Mesenchymal stem cell (in vitro differentiated cells and primary cell): Measurements from ENCODE around the gene ING3.

ENCODE experiments used
- DNase-seq: peaks from one replicate; pipeline ENCODE4 v3.0.0-alpha.2; 2013
- H2AFZ ChIP-seq: one replicate; pipeline ENCODE4 v1.6.1; 2013; ENCODE audit warnings: low read depth, mild to moderate bottlenecking, control low read depth, inconsistent platforms, low read length, moderate library complexity
- H2AK5ac ChIP-seq: 2 replicates; pipeline ENCODE4 v1.6.1; 2013; ENCODE audit warnings: low read length, moderate library complexity, mild to moderate bottlenecking, inconsistent platforms; ENCODE audit not compliant: severe bottlenecking
- H2BK120ac ChIP-seq: one replicate; pipeline ENCODE4 v1.6.1; 2013; ENCODE audit warnings: low read depth, mild to moderate bottlenecking, inconsistent platforms, low read length, moderate library complexity
- H2BK12ac ChIP-seq, 2 experiments: one replicate each; pipeline ENCODE4 v1.6.1; 2013; ENCODE audit warnings: inconsistent platforms in 2 of 2, low read length in 2 of 2, mild to moderate bottlenecking in 2 of 2, moderate library complexity in 2 of 2, control low read depth in 1 of 2
- H2BK15ac ChIP-seq: one replicate; pipeline ENCODE4 v1.6.1; 2013; ENCODE audit warnings: mild to moderate bottlenecking, low read depth, inconsistent platforms; ENCODE audit not compliant: poor library complexity, severe bottlenecking
- H2BK5ac ChIP-seq: 2 replicates; pipeline ENCODE4 v1.6.1; 2013; ENCODE audit warnings: low read depth, mild to moderate bottlenecking, low read length, control low read depth, inconsistent platforms; ENCODE audit not compliant: poor library complexity, severe bottlenecking
- H3K14ac ChIP-seq, 2 experiments: one replicate each; pipeline ENCODE4 v1.6.1; 2013; ENCODE audit warnings: inconsistent platforms in 2 of 2, low read length in 2 of 2, control low read depth in 1 of 2, mild to moderate bottlenecking in 1 of 2, moderate library complexity in 1 of 2
- H3K18ac ChIP-seq, 2 experiments: one replicate each; pipeline ENCODE4 v1.6.1; 2013; ENCODE audit warnings: inconsistent platforms in 2 of 2, low read length in 2 of 2, control low read depth in 1 of 2, low read depth in 1 of 2, mild to moderate bottlenecking in 1 of 2
- H3K23ac ChIP-seq, 2 experiments: one replicate each; pipeline ENCODE4 v1.6.1; 2013; ENCODE audit warnings: inconsistent platforms in 2 of 2, low read length in 2 of 2, mild to moderate bottlenecking in 2 of 2, moderate library complexity in 2 of 2, control low read depth in 1 of 2
- H3K27ac ChIP-seq: 2 replicates; pipeline ENCODE4 v1.5.1; 2013; ENCODE audit warnings: mild to moderate bottlenecking, moderate library complexity, low read length, control low read depth, inconsistent platforms; ENCODE audit not compliant: poor library complexity, severe bottlenecking
- H3K27me3 ChIP-seq, 2 experiments: 2 replicates each; pipeline versions ENCODE4 v1.6.1 to v1.7.0; 2013; ENCODE audit warnings: low read length in 2 of 2, mild to moderate bottlenecking in 2 of 2, moderate library complexity in 2 of 2, control low read depth in 1 of 2, inconsistent platforms in 1 of 2; ENCODE audit not compliant: control insufficient read depth in 1 of 2, insufficient read depth in 1 of 2
- H3K36me3 ChIP-seq, 2 experiments: 2 replicates each; pipeline versions ENCODE4 v1.6.1 to v1.7.0; 2013; ENCODE audit warnings: low read length in 2 of 2, control low read depth in 1 of 2, inconsistent platforms in 1 of 2, low read depth in 1 of 2, mild to moderate bottlenecking in 1 of 2; ENCODE audit not compliant: insufficient read depth in 2 of 2, control insufficient read depth in 1 of 2
- H3K4ac ChIP-seq, 2 experiments: one replicate each; pipeline ENCODE4 v1.6.1; 2013; ENCODE audit warnings: inconsistent platforms in 2 of 2, low read length in 2 of 2, mild to moderate bottlenecking in 2 of 2, moderate library complexity in 2 of 2, control low read depth in 1 of 2, low read depth in 1 of 2
- H3K4me1 ChIP-seq: 2 replicates; pipeline ENCODE4 v1.6.1; 2013; ENCODE audit warnings: low read depth, low read length, control low read depth; ENCODE audit not compliant: control insufficient read depth, insufficient read depth
- H3K4me2 ChIP-seq: 2 replicates; pipeline ENCODE4 v1.6.1; 2013; ENCODE audit warnings: low read length, mild to moderate bottlenecking, inconsistent platforms; ENCODE audit not compliant: poor library complexity, severe bottlenecking
- H3K4me3 ChIP-seq, 2 experiments: 2 replicates each; pipeline versions ENCODE4 v1.5.1 to v1.7.0; 2013; ENCODE audit warnings: low read length in 2 of 2, mild to moderate bottlenecking in 2 of 2, control low read depth in 1 of 2, low read depth in 1 of 2; ENCODE audit not compliant: insufficient read depth in 1 of 2
- H3K79me1 ChIP-seq: replicated peaks from 2 replicates; pipeline ENCODE4 v1.6.1; 2013; ENCODE audit warnings: mild to moderate bottlenecking, control low read depth, low read length, inconsistent platforms; ENCODE audit not compliant: poor library complexity, severe bottlenecking
- H3K9ac ChIP-seq: 2 replicates; pipeline ENCODE4 v1.7.0; 2013; ENCODE audit warnings: mild to moderate bottlenecking, low read length, moderate library complexity
- H3K9me3 ChIP-seq: 2 replicates; pipeline ENCODE4 v1.7.0; 2013; ENCODE audit warnings: mild to moderate bottlenecking, low read length; ENCODE audit not compliant: control insufficient read depth
- H4K8ac ChIP-seq: one replicate; pipeline ENCODE4 v1.6.1; 2013; ENCODE audit warnings: inconsistent platforms, mild to moderate bottlenecking, low read length, moderate library complexity
- H4K91ac ChIP-seq: one replicate; pipeline ENCODE4 v1.6.1; 2013; ENCODE audit warnings: mild to moderate bottlenecking, low read length, inconsistent platforms
- WGBS: methylation state at CpG from one replicate; pipeline ENCODE4 v1.1.7; 2013; ENCODE audit warnings: mixed read lengths; 5-methylcytosine and 5-hydroxymethylcytosine counted together

ING3 gene

GRCh38 chr7:120990468-120991118 lies 40.0 kb downstream of the ING3 start:
- WGBS: 93% methylated on average over 4 of the region's 6 CpGs
- peaks cover 1% of the 10 kb centered on the region for H3K79me1 ChIP-seq
- H2BK12ac ChIP-seq: no peak overlapping the region
- H3K36me3 ChIP-seq: no peaks in the 10 kb centered on the region
- no peaks in the 10 kb centered on the region for H3K27me3 ChIP-seq
- peaks cover 5% of the 10 kb centered on the region for H3K4me1 ChIP-seq
- no peak overlapping the region for H4K91ac ChIP-seq
- no peak overlapping the region for H3K18ac ChIP-seq
- H4K8ac ChIP-seq: no peak overlapping the region
- H3K14ac ChIP-seq: no peak overlapping the region
- no peak overlapping the region for H2BK120ac ChIP-seq
- no peak overlapping the region for H3K4me2 ChIP-seq
- H3K9ac ChIP-seq: peak overlapping the region; percentile 94
- H2AFZ ChIP-seq: no peak overlapping the region
- no peak overlapping the region for H3K27ac ChIP-seq
- no peak for DNase-seq
- H3K23ac ChIP-seq: no peak overlapping the region
- H2BK15ac ChIP-seq: no peak overlapping the region
- peak overlapping the region in 1 of 2 experiments; percentile 85 for H3K4me3 ChIP-seq
- no peak overlapping the region for H2AK5ac ChIP-seq
- H3K4ac ChIP-seq: no peak overlapping the region
- no peaks in the 10 kb centered on the region for H3K9me3 ChIP-seq
- H2BK5ac ChIP-seq: no peak overlapping the region

DNA sequence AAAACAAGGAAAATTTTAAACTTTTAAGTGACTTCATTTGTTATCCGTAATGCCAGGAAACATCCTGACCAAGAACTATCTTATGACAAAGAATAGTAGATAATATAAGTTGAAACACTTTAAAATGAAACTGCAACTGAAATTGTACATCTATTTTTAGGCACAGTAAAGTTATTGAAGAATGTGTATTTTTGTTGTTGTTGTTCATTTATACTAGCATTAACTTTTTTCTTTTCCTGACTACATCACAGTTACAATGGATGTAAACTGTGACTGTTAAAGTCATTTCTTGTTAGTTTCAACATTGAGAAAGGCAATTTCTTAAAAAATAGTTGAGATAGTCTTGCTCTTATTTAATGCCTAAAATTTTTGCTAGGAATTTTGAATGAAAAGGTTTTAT lies 40.6 kb downstream of the ING3 start:
- Histone ChIP-seq H3K9ac (peak overlapping the region; percentile 94), H2AK5ac (no peak overlapping the region), H2BK15ac (no peak overlapping the region), H3K4me3 (peak overlapping the region in 1 of 2 experiments; percentile 85), H3K4me2 (no peak overlapping the region), H3K27me3 (no peaks in the 10 kb centered on the region), H3K18ac (no peak overlapping the region), H3K9me3 (no peaks in the 10 kb centered on the region), H3K27ac (peak overlapping the region; percentile 34), H3K14ac (no peak overlapping the region), H3K23ac (no peak overlapping the region), H2BK5ac (no peak overlapping the region), H3K4ac (no peak overlapping the region), H2BK12ac (no peak overlapping the region), H4K8ac (no peak overlapping the region), H3K36me3 (no peaks in the 10 kb centered on the region), H3K4me1 (peaks cover 6% of the 10 kb centered on the region), H2AFZ (no peak overlapping the region), H2BK120ac (no peak overlapping the region), H3K79me1 (peaks cover 1% of the 10 kb centered on the region), H4K91ac (no peak overlapping the region)
- WGBS: no CpG with 5 or more reads among the region's 1 CpG
- DNase-seq: no peak

- peaks cover 6% of the 10 kb centered on the region for H3K4me1 ChIP-seq
- H3K14ac ChIP-seq: no peak overlapping the region
- no peaks in the 10 kb centered on the region for H3K36me3 ChIP-seq
- peak overlapping the region in 1 of 2 experiments; percentile 85 for H3K4me3 ChIP-seq
- no peaks in the 10 kb centered on the region for H3K9me3 ChIP-seq
- H3K9ac ChIP-seq: peak overlapping the region; percentile 94
- H4K91ac ChIP-seq: no peak overlapping the region
- H3K23ac ChIP-seq: no peak overlapping the region
- no peak overlapping the region for H2AFZ ChIP-seq
- no peak overlapping the region for H2BK5ac ChIP-seq
- H4K8ac ChIP-seq: no peak overlapping the region
- H3K27ac ChIP-seq: peak overlapping the region; percentile 34
- H3K4ac ChIP-seq: no peak overlapping the region
- WGBS: no CpG with 5 or more reads among the region's 2 CpGs
- no peak overlapping the region for H3K4me2 ChIP-seq
- no peak overlapping the region for H2BK12ac ChIP-seq
- peaks cover 1% of the 10 kb centered on the region for H3K79me1 ChIP-seq
- DNase-seq: peak; percentile 75
- H2BK120ac ChIP-seq: no peak overlapping the region
- H3K18ac ChIP-seq: no peak overlapping the region
- H2BK15ac ChIP-seq: no peak overlapping the region
- H3K27me3 ChIP-seq: no peaks in the 10 kb centered on the region
- H2AK5ac ChIP-seq: no peak overlapping the region
These were observed 41.0 kb downstream of the ING3 start for GRCh38 chr7:120991581-120991980.

- H3K4me3 ChIP-seq: peak overlapping the region in 1 of 2 experiments; percentile 85
- no peak overlapping the region for H2AK5ac ChIP-seq
- H2AFZ ChIP-seq: no peak overlapping the region
- H3K18ac ChIP-seq: no peak overlapping the region
- no peak overlapping the region for H2BK120ac ChIP-seq
- no peaks in the 10 kb centered on the region for H3K9me3 ChIP-seq
- no peak overlapping the region for H2BK5ac ChIP-seq
- H2BK12ac ChIP-seq: no peak overlapping the region
- no peak overlapping the region for H3K27ac ChIP-seq
- peak overlapping the region; percentile 94 for H3K9ac ChIP-seq
- H4K8ac ChIP-seq: no peak overlapping the region
- no peaks in the 10 kb centered on the region for H3K27me3 ChIP-seq
- DNase-seq: no peak
- H4K91ac ChIP-seq: no peak overlapping the region
- peaks cover 1% of the 10 kb centered on the region for H3K79me1 ChIP-seq
- H3K14ac ChIP-seq: no peak overlapping the region
- H3K4me2 ChIP-seq: no peak overlapping the region
- H3K4me1 ChIP-seq: peaks cover 6% of the 10 kb centered on the region
- H3K23ac ChIP-seq: no peak overlapping the region
- no peak overlapping the region for H2BK15ac ChIP-seq
- no peak overlapping the region for H3K4ac ChIP-seq
- H3K36me3 ChIP-seq: no peaks in the 10 kb centered on the region
These were observed 41.8 kb downstream of the ING3 start for GRCh38 chr7:120992272-120992964.
